Transverse colon (tissue), 4 donors: ENCODE data around the gene PDZD2. TPM values are rescaled to one million over a fixed set of nuclear protein-coding genes. Genes with fewer than 3 reads are reported as not detected.

Experiments used
- DNase-seq: peaks from one replicate; pipeline ENCODE4 v3.0.0-alpha.2; 2019
- H3K27ac ChIP-seq, 4 donors: fragments of 200-600 bp; sonication (generic); 2 replicates each; pipeline ENCODE4 v1.5.1; 2016 to 2018; ENCODE audit warnings: inconsistent platforms in 4 of 4
- H3K27me3 ChIP-seq: fragments of 200-600 bp; sonication (generic); 2 replicates; pipeline ENCODE4 v1.5.1; 2017; ENCODE audit warnings: inconsistent platforms
- H3K36me3 ChIP-seq, 4 donors: fragments of 200-600 bp; sonication (generic); 2 replicates each; pipeline ENCODE4 v1.5.1; 2017 to 2019; ENCODE audit warnings: inconsistent platforms in 4 of 4
- H3K4me1 ChIP-seq, 4 donors: fragments of 200-600 bp; sonication (generic); 2 replicates each; pipeline ENCODE4 v1.5.1; 2017 to 2020; ENCODE audit warnings: inconsistent platforms in 4 of 4
- H3K4me3 ChIP-seq, 4 donors: fragments of 200-600 bp; sonication (generic); 1 replicate in 1 of 4; 2 replicates in 3 of 4; pipeline versions ENCODE4 v1.5.1 to v1.6.1; 2017 to 2019; ENCODE audit warnings: inconsistent platforms in 4 of 4
- H3K9me3 ChIP-seq, 2 donors: fragments of 200-600 bp; sonication (generic); 2 replicates each; pipeline ENCODE4 v1.5.1; 2017 to 2019; ENCODE audit warnings: inconsistent platforms in 2 of 2
- CTCF ChIP-seq, 5 experiments: fragments of 200-600 bp in 3 of 5; fragments of 450-650 bp in 2 of 5; sonication (generic) in 3 of 5; IDR thresholded peaks; 1 replicate in 2 of 5; 2 replicates in 3 of 5; pipeline ENCODE4 v1.5.1; 2016 to 2017; ENCODE audit warnings: antibody characterized with exemption in 5 of 5, inconsistent platforms in 3 of 5, mild to moderate bottlenecking in 2 of 5, moderate library complexity in 1 of 5
- EP300 ChIP-seq: sonication (generic); formaldehyde crosslinking; IDR thresholded peaks from one replicate; pipeline ENCODE4 v1.6.1; 2017; ENCODE audit warnings: antibody characterized with exemption, low read depth
- POLR2A ChIP-seq: fragments of 450-650 bp; IDR thresholded peaks from one replicate; pipeline ENCODE4 v1.6.1; 2016; ENCODE audit warnings: antibody characterized with exemption, mild to moderate bottlenecking, moderate library complexity
- POLR2AphosphoS5 ChIP-seq, 3 donors: sonication (generic); formaldehyde crosslinking; IDR thresholded peaks; one replicate each; pipeline ENCODE4 v1.6.1; 2016; ENCODE audit warnings: antibody characterized with exemption in 3 of 3
- WGBS, 2 donors: methylation state at CpG; one replicate each; pipeline ENCODE4 v1.1.5; 2018; ENCODE audit warnings: low coverage in 1 of 2; 5-methylcytosine and 5-hydroxymethylcytosine counted together
- in situ Hi-C, 4 donors: fragments of 200-750 bp; cut with MboI; loops; one replicate each; pipeline versions ENCODE4 v1.15.0 to v1.15.1; 2017; ENCODE audit warnings: low sequenced_read_pairs in 3 of 4, low pct_ligation_motif_present in 1 of 4, low pct_unique_long_range_greater_than_20kb in 1 of 4
- intact Hi-C: fragments of 100-400 bp; cut with DNase I; formaldehyde crosslinking; loops from one replicate; pipeline ENCODE4 v1.15.1; 2023; ENCODE audit warnings: low total_unique reads
- total RNA-seq, 4 donors: library from RNA; depleted of rRNA; stranded (reverse); fragments of >200 nt; gene quantifications; one replicate each; pipeline ENCODE4 v1.1.0, GENCODE V29; 2016

The PDZD2 gene
- total RNA-seq, 4 donors from 2014 or later, result 2.0 to 3.7 (median 2.8) TPM

GRCh38 chr5:31827867-31828266 is 188.9 kb downstream of the PDZD2 start:
- peaks cover 6 to 8% of the 10 kb centered on the region in 2 donors for H3K9me3 ChIP-seq
- in situ Hi-C loops (loop anchor here in 2 of 4 donors (10.0 kb wide), 1 partner anchor 247 kb away; no protein-coding TSS in a partner anchor), intact Hi-C loops (loop anchor here (5.0 kb wide), 1 partner anchor 264 kb away; no protein-coding TSS in a partner anchor)
- no peak overlapping the region for H3K27ac ChIP-seq
- no peaks in the 10 kb centered on the region for H3K27me3 ChIP-seq
- TF ChIP-seq POLR2AphosphoS5 (IDR thresholded peaks at IDR 0.05) (no peak), EP300 (no peak), CTCF (IDR thresholded peaks at IDR 0.05) (no peak), POLR2A (no peak)
- no peaks in the 10 kb centered on the region for H3K4me1 ChIP-seq
- H3K36me3 ChIP-seq, result no peaks in the 10 kb centered on the region
- no peak overlapping the region for H3K4me3 ChIP-seq
- DNase-seq, result no peak
- 91 to 100% methylated on average over 1 of the region's 1 CpG for WGBS, 2 donors

GRCh38 chr5:31832966-31833365 is 194.0 kb downstream of the PDZD2 start:
- H3K4me3 ChIP-seq, result no peak overlapping the region
- 70% methylated on average over 4 of the region's 4 CpGs; no CpG with 5 or more reads in 1 of the 2 donors for WGBS, 2 donors
- no peaks in the 10 kb centered on the region for H3K36me3 ChIP-seq
- in situ Hi-C loops, result loop anchor here in 1 of 4 donors (10.0 kb wide), 1 partner anchor 262 kb away; no protein-coding TSS in a partner anchor
- DNase-seq, result no peak
- TF ChIP-seq POLR2A (no peak), CTCF (IDR thresholded peaks at IDR 0.05) (no peak), EP300 (no peak), POLR2AphosphoS5 (IDR thresholded peaks at IDR 0.05) (no peak)
- no peaks in the 10 kb centered on the region for H3K27me3 ChIP-seq
- peaks cover 6 to 8% of the 10 kb centered on the region in 2 donors for H3K9me3 ChIP-seq
- H3K4me1 ChIP-seq, result no peaks in the 10 kb centered on the region
- intact Hi-C loops, result no loop called here
- H3K27ac ChIP-seq, result no peak overlapping the region

- no peaks in the 10 kb centered on the region for H3K27me3 ChIP-seq
- in situ Hi-C loops, result loop anchor here in 1 of 4 donors (10.0 kb wide), 1 partner anchor 261 kb away; no protein-coding TSS in a partner anchor
- no peak for TF ChIP-seq POLR2A
- TF ChIP-seq POLR2AphosphoS5 (IDR thresholded peaks at IDR 0.05), result no peak
- no peak for TF ChIP-seq EP300
- no peak overlapping the region for H3K4me3 ChIP-seq
- intact Hi-C loops, result no loop called here
- peaks cover 3% of the 10 kb centered on the region in 2 donors for H3K9me3 ChIP-seq
- DNase-seq, result no peak
- 60 to 62% methylated on average over 1 to 2 of the region's 2 CpGs for WGBS, 2 donors
- H3K27ac ChIP-seq, result no peak overlapping the region
- no peaks in the 10 kb centered on the region for H3K4me1 ChIP-seq
- no peaks in the 10 kb centered on the region for H3K36me3 ChIP-seq
Measured at GRCh38 chr5:31833710-31834109, 194.8 kb downstream of the PDZD2 start.

- H3K27ac ChIP-seq, result no peak overlapping the region
- H3K27me3 ChIP-seq, result no peaks in the 10 kb centered on the region
- intact Hi-C loops, result no loop called here
- in situ Hi-C loops, result no loop called here
- TF ChIP-seq POLR2A (no peak), EP300 (no peak), POLR2AphosphoS5 (IDR thresholded peaks at IDR 0.05) (no peak), CTCF (IDR thresholded peaks at IDR 0.05) (no peak)
- H3K36me3 ChIP-seq, result no peaks in the 10 kb centered on the region
- DNase-seq, result no peak
- 63 to 74% methylated on average over 8 to 10 of the region's 10 CpGs for WGBS, 2 donors
- no peaks in the 10 kb centered on the region for H3K9me3 ChIP-seq
- no peak overlapping the region for H3K4me3 ChIP-seq
- H3K4me1 ChIP-seq, result no peaks in the 10 kb centered on the region
Measured at GRCh38 chr5:31844622-31845345, 205.9 kb downstream of the PDZD2 start.
